Kidney glomerular epithelial cell (primary cell): ENCODE data around the gene EN1.
A peak's percentile ranks its signal among the peaks of the same experiment; 100 is the strongest.

Experiments
- DNase-seq: peaks from one replicate; lab custom pipeline; 2025; lab: John Stamatoyannopoulos, UW

EN1 gene

DNA sequence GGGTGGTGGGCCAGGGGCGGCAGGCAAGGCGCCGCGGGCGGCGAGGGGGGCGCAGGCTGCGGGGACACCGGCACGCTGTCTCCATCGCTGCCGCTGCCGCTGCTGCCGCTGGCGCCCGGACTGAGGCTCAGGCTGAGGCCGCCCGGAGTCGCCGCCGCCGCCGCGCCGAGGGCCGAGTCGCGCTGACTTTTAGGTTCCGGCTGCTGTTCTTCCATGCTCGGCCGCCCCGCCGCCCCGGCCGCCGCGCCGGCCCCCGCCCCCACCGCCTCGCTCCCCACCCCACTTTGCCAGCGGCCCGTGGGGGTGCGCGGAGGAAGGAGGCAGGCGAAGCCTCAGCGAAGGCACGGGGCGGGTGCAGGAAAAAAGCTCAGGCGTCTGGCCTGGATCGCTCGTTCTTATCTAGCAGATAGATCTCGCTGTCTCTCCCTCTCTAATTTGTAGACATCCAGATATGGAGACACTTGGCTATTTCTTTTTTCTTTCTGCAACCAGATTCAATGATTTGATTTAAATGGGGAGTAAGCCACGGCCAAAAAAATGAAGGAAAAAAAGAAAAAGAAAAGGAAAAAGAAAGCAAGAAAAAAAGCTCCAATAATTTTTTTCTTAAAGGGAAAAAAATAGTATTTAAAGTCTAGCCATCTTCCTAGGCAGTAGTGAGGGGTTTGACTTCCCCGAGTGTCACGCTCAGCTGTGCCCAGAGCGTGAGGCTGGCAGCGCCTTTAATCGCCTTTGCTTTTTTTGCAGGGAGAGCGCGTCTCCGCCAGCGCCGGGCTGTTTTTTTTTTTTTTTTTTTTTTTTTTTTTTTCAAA is at the start of gene EN1:
TSS of gene EN1 (minus strand) at position 696 of the 809 bp plus-strand sequence. CDS start at position 215, 481 bp downstream.
- DNase-seq, result no peak

DNA sequence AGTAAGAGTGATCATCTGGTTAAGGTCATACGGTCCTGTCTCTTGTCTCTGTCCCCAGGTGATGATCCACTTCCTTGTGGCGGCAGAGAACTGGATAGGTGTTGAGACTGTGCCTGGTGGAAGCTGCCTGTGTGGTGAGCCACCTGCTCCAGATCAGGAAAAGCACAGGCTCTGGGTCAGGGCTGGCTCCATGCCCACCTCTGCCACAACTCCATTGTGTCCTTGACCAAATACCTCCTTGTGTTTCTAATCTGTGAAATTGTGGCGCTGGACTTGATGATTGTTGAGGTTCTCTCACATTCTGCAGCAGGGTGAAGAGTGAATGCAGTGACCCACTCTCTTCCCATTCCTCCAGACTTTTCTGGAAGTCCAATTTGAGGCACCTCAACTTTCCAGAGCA is 45.7 kb upstream of the EN1 start:
- DNase-seq, result no peak

DNA sequence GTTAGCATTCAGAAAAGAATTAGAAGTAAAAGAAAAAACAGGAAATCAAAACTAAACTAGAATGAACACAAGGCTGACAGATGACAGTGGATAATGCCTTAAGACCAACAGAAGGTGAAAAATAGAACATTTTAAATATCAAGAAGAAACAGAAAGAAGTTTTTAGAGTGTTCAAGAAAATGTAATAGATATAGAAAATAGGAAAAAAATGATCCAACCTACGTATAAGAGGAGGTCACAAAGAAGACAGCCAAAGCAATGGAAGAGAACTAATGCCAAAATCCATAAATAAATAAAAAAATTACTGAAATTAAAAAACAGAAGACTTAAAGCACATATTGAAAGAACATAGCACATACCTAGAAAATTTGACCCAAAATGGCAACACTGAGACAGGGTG is 42.5 kb upstream of the EN1 start:
- DNase-seq, result no peak

DNA sequence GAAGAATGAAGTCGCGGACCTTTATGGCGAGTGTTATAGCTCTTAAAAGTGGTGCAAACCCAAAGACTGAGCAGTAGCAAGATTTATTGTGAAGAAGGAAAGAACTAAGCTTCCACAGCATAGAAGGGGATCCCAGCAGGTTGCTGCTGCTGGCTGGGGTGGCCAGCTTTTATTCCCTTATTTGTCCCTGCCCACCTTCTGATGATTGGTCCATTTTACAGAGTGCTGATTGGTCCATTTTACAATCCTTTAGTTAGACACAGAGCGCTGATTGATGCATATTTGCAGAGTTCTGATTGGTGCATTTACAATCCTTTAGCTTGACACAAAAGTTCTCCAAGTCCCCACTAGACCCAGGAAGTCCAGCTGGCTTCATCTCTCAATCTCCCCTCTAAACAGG is 36.3 kb upstream of the EN1 start:
- no peak for DNase-seq

DNA sequence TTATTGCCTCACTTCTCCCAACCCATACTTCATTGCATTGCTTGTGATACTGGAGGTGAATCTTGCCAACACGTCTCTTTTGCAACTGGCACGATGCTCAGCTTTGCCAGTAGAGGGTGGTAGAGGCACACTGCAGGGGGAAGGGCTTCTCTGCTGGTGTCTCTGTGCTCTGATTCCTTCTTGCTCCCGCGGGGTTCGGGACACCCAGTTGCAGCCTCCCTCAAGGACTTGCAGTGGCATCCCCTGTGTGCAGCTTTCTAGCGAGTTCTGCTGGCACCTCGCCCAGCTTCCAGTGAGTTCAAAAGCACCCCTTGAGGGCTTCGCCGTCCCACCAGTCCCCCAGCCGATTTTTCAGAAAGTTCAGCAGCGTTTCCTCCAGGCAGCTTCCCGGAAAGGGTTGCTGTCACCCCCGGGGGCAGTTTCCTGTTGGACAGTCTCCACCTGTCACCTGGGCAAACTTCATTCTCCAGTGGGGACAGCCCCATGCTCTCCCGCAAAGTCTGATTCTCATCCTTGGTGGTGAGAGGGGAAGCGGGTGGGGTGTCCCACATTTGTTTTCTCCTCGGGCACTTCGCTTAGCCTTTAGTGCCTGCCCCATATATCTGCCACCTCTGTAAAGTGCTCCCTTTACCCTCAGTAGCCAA is 35.4 kb upstream of the EN1 start:
- peak; percentile 52 for DNase-seq

DNA sequence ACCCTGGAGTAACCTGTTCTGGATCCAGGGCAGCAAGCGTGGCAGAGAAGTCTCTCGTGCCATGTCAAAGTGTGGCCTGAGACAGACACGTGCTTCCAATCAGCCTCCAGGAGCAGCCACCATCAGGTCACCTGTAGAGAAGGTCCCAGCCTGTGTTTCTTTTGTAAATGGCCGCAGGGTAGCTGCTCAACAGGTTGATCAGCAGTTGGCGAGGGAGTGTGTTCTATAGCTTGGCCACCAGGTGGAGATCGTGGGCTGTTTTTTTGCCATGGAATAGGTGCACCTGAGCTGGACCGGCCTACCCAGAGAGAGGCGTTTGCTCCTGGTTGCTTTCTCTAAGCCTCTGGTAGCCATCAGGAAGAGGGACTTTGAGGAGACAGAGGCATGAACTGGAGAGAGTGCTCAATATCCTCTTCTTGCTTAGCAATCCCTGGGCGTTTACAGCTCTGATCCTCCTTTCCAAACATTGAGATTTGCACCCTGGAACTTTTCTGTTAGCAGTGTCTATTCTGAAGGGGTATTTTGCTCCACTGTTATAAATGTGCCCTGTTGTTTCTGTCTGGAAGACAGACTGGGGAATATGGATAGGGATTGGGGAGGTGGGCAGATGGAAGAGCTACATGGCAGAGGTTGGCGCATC is 34.2 kb upstream of the EN1 start:
- peak; percentile 43 for DNase-seq

DNA sequence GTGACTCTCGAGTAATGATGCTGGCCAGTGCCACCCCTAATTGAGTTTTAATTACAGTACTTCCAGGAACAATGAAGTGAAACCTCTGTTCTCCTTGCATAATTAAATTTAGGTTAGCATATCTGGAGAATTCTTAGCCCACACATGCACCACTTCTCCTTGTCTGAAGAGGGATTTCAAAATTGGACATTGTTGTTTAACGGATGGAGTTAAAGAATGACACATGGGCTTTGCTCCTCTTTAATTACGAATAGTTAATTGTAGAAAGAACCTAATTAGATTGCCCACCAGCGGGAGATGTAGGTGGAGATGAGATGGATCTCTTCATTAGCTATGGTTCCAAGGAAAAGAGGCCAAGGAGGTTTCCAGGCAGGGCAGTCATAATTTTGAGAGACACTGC is 33.1 kb upstream of the EN1 start:
- no peak for DNase-seq

DNA sequence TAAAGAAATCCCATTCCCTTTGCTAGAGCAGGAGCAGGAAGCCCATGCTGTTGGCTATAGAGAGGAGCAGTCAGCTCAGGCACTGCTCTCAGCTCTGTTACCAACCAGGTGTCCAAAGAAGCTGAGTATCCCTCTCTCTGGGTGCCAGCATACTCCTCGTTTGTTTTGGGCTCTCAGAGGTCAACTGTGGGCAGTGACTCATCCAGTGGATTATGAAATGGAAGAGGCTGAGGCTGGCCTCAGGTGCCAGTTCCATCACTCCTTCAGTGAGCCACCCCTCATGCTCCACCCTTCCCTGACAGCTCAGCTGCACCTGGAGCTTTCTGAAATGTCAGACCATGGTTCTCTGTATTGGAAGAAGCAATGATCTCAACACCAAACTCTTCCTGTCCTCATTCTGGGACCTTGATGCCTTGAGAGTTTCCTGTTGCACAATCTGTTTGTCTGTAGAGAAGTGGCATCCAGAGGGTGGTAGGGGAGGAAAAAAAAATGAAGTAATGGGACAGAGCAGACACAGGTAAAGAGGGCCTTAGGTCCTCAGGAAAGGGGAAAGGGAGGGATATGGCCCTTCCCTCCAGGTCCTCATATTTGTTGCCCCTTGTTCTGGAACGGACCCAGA is 31.2 kb upstream of the EN1 start:
- no peak for DNase-seq

DNA sequence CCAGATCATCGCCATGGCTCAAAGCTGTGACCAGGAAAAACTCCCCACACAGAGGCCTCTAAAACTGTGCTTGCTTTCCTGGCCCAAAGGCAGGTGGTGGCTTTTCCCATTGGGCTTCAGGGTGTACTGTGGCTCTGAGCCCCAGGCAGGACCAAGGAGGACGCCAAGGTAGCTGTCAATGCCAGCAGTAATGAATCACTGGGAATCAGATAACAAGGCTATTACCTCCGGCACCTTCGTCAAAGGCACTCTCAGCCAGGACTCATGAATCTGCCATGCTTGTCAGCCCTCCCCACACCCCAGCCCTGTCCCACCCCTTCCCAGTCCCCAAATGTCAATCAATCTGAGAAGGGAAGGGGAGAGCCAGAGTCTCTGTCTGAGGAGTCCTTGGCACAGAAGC is 27.9 kb upstream of the EN1 start:
- DNase-seq, result no peak

DNA sequence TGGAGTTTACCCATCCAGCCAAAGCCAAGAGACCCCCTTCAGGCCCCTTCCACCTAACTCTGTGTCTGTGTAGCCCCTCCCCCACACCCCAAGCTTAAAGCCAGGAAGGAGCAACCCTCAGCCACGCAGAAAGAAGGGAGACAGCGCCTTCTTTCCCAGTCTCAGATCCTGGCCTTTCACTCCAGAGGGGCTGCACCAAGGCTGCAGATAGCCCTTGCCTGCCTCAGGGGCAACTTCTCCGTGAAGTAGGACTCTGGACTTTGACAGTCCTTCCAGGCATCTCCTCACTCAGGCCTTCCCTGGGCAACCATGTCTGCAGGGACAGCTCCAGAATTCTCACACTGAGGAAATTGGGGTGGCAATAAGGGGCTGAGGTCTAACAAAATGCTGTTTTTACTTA is 26.9 kb upstream of the EN1 start:
- no peak for DNase-seq

DNA sequence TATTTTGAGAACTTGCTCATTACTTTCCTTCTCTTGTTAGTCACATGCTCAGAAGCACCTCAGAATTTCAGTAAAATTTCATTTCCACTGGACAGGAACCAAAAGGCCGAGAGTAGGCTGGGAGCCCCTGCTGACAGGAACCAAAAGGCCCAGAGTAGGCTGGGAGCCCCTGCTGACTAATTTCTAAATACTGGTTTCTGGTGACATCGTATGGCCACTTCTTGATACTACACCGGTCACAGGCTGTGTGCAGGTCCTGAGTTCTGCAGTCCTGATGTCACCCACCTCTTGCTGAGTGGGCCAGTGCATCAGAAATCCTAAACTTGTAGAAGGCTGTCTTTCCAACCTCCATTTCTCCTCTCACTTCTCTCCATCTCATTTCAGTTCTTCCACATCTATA is 17.7 kb upstream of the EN1 start:
- peak; percentile 59 for DNase-seq

DNA sequence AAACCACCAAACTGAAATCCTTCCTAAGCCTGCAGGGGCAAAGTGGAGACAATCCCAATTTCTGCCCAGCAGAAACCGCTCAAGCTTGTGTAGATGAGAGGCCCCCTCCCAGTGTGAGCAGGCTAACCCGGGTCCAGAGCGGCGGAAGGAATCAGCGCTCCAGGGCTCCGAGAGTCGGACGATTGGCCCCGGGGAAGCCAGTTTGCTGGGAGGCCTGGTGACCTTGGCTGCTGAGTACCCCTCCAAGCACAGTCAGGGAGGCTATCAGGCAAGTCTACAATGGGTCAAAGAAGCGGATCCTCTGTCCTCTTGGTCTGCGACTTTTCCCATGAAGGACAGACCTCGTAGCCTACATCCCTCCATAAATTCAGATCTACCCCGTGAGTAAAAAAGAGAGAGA is 16.8 kb upstream of the EN1 start:
- DNase-seq, result no peak

DNA sequence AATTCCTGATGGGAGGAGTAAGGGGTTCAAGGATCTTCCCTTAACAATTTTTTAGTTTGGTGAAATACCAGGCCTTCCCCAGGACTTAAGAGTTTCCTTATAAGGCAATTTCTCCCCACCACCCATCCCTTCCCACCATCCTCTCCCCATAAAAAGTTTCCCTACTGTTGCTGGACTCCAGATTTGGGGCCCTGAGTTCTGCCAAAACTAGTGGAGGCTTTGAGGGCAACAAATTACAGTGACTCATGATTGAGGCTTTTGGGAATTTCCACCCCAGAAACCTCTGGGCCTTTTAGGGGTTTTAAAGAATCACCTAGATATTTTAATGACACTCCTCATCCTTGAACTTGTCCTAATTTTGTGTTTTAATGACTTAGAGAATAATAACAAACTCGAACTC is 14.3 kb upstream of the EN1 start:
- no peak for DNase-seq

DNA sequence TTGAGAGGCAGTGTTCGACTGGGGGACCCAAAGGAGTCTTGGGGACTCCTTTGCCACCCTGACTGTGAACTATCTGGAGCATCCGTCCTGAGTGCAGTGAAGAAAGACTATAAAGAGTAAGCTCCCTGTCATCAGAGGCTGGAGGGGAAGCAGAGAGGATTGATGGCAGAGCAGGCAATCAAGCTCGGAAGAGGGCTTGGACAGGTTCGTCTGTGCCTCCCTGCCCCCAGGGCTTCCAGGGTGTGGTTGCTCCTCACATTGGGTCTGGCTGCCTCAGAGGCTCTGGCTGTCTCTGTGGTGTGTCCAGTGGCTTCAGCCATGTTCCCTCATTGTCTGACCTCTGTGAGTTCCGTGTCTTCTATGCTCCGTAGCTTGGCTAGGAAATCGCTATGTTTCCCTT is 13.8 kb upstream of the EN1 start:
- no peak for DNase-seq

DNA sequence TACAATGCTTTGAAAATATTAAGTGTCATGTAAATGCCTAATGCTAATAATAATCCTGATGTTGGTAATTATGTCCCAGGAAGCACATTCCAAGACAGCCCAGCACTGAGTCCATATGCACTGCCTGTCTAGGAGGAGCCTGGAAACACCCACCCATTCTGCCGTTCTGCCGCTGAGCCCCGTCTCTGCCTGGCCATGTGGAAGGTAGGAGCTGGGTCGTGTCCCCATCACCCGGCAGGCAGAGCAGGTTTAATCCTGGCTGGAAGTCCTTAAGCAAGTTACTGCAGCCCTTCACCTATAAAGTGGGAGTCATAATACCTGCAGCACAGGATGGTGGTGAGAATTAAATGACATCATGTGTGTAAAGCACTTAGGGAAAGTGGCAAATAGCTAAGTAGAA is 13.1 kb upstream of the EN1 start:
- no peak for DNase-seq

DNA sequence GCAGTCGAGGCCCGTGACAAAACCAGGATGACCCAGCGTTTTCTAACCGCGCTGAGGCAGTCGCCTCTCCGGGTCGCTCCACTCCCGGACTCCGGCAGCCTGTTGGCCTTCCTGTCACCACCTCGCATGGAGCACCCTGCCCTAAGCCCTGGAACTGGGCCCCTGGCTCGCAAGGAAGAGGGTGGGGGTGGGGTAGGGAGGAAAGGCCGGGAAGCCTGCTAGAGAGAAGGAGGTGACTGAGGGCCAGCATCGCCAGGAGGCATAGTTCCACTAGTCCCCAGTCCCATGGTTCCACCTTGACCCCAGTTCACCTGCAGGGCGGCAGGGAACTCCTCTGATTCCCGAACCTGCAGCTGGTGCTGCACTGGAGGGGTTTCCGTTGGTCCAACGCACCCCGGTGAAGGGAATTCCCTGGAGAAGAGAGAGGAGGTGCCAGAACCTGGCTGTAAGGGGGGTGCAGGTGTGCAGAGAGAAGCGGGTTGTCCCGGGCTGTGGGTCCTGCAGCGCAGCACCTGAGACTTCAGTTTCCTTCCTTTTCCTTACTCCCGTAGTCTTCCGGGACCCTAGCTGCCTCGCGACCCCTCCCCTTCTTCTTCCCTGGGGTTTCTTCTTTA is 11.8 kb upstream of the EN1 start:
- DNase-seq, result no peak

DNA sequence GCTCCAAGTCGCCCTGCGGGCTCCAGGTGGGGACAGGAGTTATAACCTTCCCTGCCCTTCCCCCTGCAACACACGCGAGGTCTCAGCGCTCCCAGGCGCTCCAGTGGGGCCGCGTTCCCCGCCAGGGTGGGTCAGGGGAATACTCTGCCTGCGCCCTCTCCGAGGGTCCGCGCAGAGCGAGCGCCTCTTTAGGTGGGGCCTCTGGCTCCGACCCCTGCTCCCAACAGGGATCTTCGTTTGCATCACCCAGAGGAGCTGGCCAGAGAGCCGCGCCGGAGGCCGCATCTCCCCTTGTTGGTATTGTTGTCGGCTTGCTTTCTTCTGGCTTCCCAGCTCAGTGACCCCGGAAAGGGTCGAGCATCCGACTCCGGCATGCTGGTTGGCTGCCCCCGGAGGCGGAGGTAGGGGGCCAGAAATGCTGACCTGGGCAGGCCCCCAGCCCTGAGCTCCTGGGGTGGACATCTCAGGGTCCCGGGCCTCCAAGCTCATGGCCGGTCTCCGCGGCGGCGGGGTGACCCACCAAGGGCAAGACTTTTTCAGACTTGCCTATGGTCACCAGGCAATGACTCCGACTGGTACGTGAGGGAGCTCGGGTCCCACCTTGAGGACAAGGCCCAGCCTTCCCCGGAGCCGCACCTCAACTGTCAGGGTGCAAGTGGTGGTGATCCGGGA is 11.2 kb upstream of the EN1 start:
- DNase-seq, result no peak

DNA sequence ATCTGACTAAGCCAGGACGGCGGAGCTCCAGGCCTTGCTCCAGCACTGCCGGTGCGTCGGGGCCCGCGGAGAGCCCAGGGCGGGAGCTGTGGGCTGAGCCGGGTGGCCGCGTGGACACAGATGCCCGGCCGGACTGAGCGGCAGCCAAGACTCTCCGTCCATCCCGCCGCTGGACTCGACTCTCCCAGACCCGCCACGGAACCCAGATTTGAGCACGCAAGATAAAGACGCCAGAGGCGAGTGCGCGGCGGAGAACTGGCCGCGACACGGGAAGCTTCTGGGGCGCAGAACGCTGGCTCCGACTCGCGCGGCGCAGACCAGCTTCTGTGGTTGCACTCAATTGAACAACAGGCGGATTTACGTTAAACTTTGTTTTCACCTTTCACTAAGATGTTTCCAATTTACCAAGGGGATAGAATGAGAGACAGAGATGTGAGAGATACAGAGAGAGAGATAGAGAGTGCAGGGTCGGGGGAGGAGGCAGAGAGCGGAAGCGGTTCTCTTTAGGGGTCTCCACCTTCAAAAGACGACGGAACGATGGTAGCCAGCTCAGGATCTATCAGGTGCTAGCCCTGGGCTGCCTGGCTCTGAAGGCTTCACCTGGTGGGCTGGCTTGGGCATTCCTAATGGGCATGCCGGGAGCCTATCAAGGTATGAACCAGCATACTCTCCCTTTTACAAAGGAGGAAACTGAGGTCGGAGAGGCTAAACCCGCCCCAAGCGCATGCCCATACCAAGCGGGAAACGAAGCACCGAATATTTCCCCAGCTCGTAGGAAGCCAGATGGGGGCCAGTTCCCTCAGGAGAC is 10.4 kb upstream of the EN1 start:
- DNase-seq, result no peak

DNA sequence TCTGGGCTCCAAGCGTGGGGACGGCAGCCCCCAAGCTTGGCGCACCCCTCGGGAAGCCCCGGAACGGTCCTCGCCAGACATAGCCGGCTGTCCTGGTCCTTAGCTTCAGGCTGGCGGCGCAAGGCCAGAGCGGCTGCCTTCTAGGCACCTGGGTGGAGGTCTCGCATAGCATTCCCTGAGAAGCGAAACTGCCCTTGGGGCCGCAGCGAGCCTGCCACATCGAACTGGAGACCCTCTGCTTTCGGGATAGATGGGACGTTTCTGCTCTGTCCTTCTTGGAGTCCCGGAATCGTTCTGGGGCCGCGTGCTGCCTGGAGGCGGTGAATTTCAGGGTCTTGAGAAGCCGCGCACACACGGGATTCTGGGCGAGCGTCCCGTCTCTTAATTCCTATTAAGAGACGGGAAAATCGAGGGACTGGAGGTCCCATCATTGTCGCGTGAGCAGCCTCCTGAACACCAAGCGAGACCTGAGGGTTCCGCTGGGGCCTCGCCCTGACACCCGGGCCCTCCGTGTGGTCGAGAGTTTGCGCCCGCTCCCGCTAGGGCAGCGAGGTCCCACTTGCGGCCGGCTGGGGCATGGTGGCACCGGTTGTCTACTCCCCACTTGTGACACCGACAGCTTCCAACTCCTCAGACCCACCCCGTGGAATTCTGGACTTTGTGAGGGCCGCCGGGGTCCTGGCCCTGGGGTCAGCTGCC is 9.7 kb upstream of the EN1 start:
- no peak for DNase-seq

DNA sequence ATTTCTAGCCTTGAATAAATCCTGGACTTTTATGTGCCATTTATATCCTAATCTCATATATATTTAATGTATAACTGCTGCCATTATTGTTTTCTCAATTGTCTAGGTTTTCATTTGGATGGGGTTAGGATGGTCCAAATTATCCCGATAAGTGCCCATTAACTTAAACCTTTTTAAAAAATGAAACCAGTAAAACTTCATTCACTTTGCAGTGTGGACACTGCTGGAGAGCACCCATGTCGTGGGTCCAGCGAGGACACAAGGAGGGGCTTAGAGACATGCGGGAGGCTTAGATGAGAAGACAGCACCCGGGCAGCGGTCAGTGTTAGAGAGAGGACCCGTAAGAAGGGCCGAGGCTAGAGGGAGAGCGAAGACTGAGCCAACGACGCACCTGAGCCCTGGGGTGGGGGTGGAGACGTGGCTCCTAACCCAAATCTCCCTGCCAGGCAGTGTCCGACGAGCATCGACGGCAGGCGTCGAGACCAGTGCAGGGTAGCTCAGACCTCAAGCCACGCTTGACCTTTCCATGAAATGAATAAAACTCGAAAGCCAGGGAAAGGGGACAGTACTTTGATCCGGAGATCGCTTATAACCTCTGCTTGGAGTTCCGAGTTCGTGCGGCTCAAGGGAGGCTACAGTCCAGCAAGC is 9.0 kb upstream of the EN1 start:
- DNase-seq, result no peak
